H1 (cell line): ENCODE data around the gene KLK5. TPM values are rescaled to one million over a fixed set of nuclear protein-coding genes. Genes with fewer than 3 reads are reported as not detected.

Experiments used
- CTCF ChIA-PET: fragments of 300-600 bp; sonication (Branson Sonifier 250); formaldehyde crosslinking; loops from one replicate; lab custom pipeline; 2021; ENCODE audit not compliant: partially characterized antibody; lab: Charles Lee
- POLR2A ChIA-PET: fragments of 300-600 bp; sonication (Branson Sonifier 250); formaldehyde crosslinking; loops from one replicate; lab custom pipeline; 2021; ENCODE audit warnings: inconsistent platforms; ENCODE audit not compliant: partially characterized antibody; lab: Charles Lee
- DNase-seq, 2 experiments: peaks; one replicate each; pipeline versions ENCODE4 v3.0.0 to v3.0.0-alpha.2; 2010 to 2022; ENCODE audit warnings: low spot score in 2 of 2, low read depth in 1 of 2, mixed read lengths in 1 of 2
- FAIRE-seq: peaks from 2 replicates; lab custom pipeline; 2011; peaks lifted over from hg19 to GRCh38; lab: Jason Lieb, UNC
- H2AFZ ChIP-seq: 2 replicates; pipeline ENCODE4 v1.8.1; 2012; ENCODE audit warnings: low read length, inconsistent platforms
- H2AK5ac ChIP-seq: 2 replicates; pipeline ENCODE4 v1.6.1; 2013; ENCODE audit warnings: low read depth, low read length
- H2BK120ac ChIP-seq: replicated peaks from 2 replicates; pipeline ENCODE3; 2013; ENCODE audit warnings: low read depth, low read length, inconsistent platforms
- H2BK12ac ChIP-seq: 2 replicates; pipeline ENCODE4 v1.6.1; 2013; ENCODE audit warnings: low read depth, low read length
- H2BK15ac ChIP-seq: 2 replicates; pipeline ENCODE4 v1.6.1; 2013; ENCODE audit warnings: low read length
- H2BK20ac ChIP-seq: 2 replicates; pipeline ENCODE4 v1.6.1; 2013; ENCODE audit warnings: low read length
- H2BK5ac ChIP-seq: 2 replicates; pipeline ENCODE4 v1.6.1; 2013; ENCODE audit warnings: low read depth, low read length
- H3K14ac ChIP-seq: 2 replicates; pipeline ENCODE4 v1.6.1; 2013; ENCODE audit warnings: inconsistent platforms; ENCODE audit not compliant: insufficient read length
- H3K18ac ChIP-seq: 2 replicates; pipeline ENCODE4 v1.6.1; 2013; ENCODE audit warnings: low read length; ENCODE audit errors: extremely low read depth
- H3K23ac ChIP-seq: 2 replicates; pipeline ENCODE4 v1.6.1; 2013; ENCODE audit warnings: inconsistent platforms; ENCODE audit not compliant: insufficient read length
- H3K23me2 ChIP-seq: 2 replicates; pipeline ENCODE4 v1.6.1; 2013; ENCODE audit warnings: low read depth, low read length
- H3K27ac ChIP-seq: 2 replicates; pipeline ENCODE4 v1.6.1; 2011; ENCODE audit warnings: low read depth, low read length, inconsistent platforms
- H3K27me3 ChIP-seq, 4 experiments: replicated peaks in 1 of 4; 1 replicate in 1 of 4; 2 replicates in 3 of 4; pipeline versions ENCODE4 v1.6.1 to v1.8.1; 2011 to 2013; ENCODE audit warnings: low read length in 3 of 4, mild to moderate bottlenecking in 3 of 4, inconsistent platforms in 2 of 4, mixed read lengths in 2 of 4, moderate library complexity in 1 of 4; ENCODE audit not compliant: control insufficient read depth in 3 of 4, insufficient read depth in 3 of 4; ENCODE audit errors: extremely low read depth in 1 of 4
- H3K36me3 ChIP-seq, 4 experiments: 2 replicates each; pipeline versions ENCODE4 v1.6.1 to v1.8.1; 2011 to 2013; ENCODE audit warnings: mild to moderate bottlenecking in 4 of 4, low read length in 3 of 4, moderate library complexity in 2 of 4, control low read depth in 1 of 4, inconsistent platforms in 1 of 4; ENCODE audit not compliant: insufficient read depth in 4 of 4, control insufficient read depth in 2 of 4
- H3K4ac ChIP-seq: replicated peaks from 2 replicates; pipeline ENCODE3; 2013; ENCODE audit warnings: low read length, low read depth, mixed read lengths, inconsistent platforms; ENCODE audit not compliant: insufficient read length
- H3K4me1 ChIP-seq, 4 experiments: replicated peaks in 1 of 4; 1 replicate in 1 of 4; 2 replicates in 3 of 4; pipeline versions ENCODE4 v1.6.1 to v1.8.1; 2011 to 2013; ENCODE audit warnings: low read length in 3 of 4, inconsistent platforms in 2 of 4, mixed read lengths in 1 of 4; ENCODE audit not compliant: insufficient read depth in 4 of 4, control insufficient read depth in 3 of 4
- H3K4me2 ChIP-seq, 2 experiments: 2 replicates each; pipeline versions ENCODE4 v1.6.1 to v1.8.1; 2011 to 2013; ENCODE audit warnings: low read depth in 2 of 2, low read length in 2 of 2, control low read depth in 1 of 2, inconsistent platforms in 1 of 2, mild to moderate bottlenecking in 1 of 2; ENCODE audit not compliant: insufficient read depth in 1 of 2
- H3K4me3 ChIP-seq, 4 experiments: fragments of 200-600, 300-600 bp in 1 of 4; sonication (generic), shearing (Covaris generic), sonication (Bioruptor Twin) in 1 of 4; 2 replicates each; pipeline versions ENCODE4 v1.5.1 to v1.8.1; 2011 to 2016; ENCODE audit warnings: low read length in 4 of 4, low read depth in 3 of 4, control low read depth in 2 of 4, inconsistent platforms in 2 of 4, mild to moderate bottlenecking in 2 of 4, mixed read lengths in 1 of 4, moderate library complexity in 1 of 4; ENCODE audit not compliant: insufficient read depth in 2 of 4; ENCODE audit errors: extremely low read depth in 1 of 4
- H3K56ac ChIP-seq: replicated peaks from 2 replicates; pipeline ENCODE3; 2013; ENCODE audit warnings: low read depth, mild to moderate bottlenecking, mixed read lengths, low read length, inconsistent platforms; ENCODE audit not compliant: insufficient read length
- H3K79me1 ChIP-seq: 2 replicates; pipeline ENCODE4 v1.6.1; 2013; ENCODE audit warnings: low read depth, low read length, control low read depth
- H3K79me2 ChIP-seq, 2 experiments: 2 replicates each; pipeline versions ENCODE4 v1.6.1 to v1.8.1; 2012 to 2013; ENCODE audit warnings: low read length in 2 of 2, mild to moderate bottlenecking in 2 of 2, inconsistent platforms in 1 of 2; ENCODE audit not compliant: insufficient read depth in 2 of 2, control insufficient read depth in 1 of 2
- H3K9ac ChIP-seq, 4 experiments: replicated peaks in 1 of 4; 1 replicate in 1 of 4; 2 replicates in 3 of 4; pipeline versions ENCODE4 v1.6.1 to v1.8.1; 2011 to 2013; ENCODE audit warnings: low read depth in 3 of 4, low read length in 3 of 4, control low read depth in 2 of 4, mild to moderate bottlenecking in 2 of 4, moderate library complexity in 2 of 4, inconsistent platforms in 1 of 4; ENCODE audit errors: extremely low read depth in 1 of 4
- H3K9me3 ChIP-seq, 2 experiments: 2 replicates each; pipeline versions ENCODE4 v1.6.1 to v1.8.1; 2012 to 2013; ENCODE audit warnings: mild to moderate bottlenecking in 2 of 2, moderate library complexity in 2 of 2, control low read depth in 1 of 2, inconsistent platforms in 1 of 2, low read depth in 1 of 2, low read length in 1 of 2, mixed read lengths in 1 of 2; ENCODE audit not compliant: insufficient read depth in 2 of 2
- H4K20me1 ChIP-seq, 2 experiments: replicated peaks in 1 of 2; 2 replicates each; pipeline versions ENCODE3 to v1.8.1; 2011 to 2013; ENCODE audit warnings: inconsistent platforms in 2 of 2, low read length in 2 of 2, mild to moderate bottlenecking in 1 of 2; ENCODE audit not compliant: insufficient read depth in 2 of 2, control insufficient read depth in 1 of 2
- H4K5ac ChIP-seq: 2 replicates; pipeline ENCODE4 v1.6.1; 2013; ENCODE audit warnings: low read length, low read depth, mixed read lengths, inconsistent platforms; ENCODE audit not compliant: insufficient read length
- H4K8ac ChIP-seq: 2 replicates; pipeline ENCODE4 v1.8.0; 2013; ENCODE audit warnings: mild to moderate bottlenecking, moderate library complexity, low read length, inconsistent platforms; ENCODE audit not compliant: insufficient read depth; ENCODE audit errors: extremely low read depth
- H4K91ac ChIP-seq: replicated peaks from 2 replicates; pipeline ENCODE3; 2013; ENCODE audit warnings: low read length, mixed read lengths, inconsistent platforms; ENCODE audit not compliant: insufficient read length
- CTCF ChIP-seq, 3 experiments: IDR thresholded peaks; 1 replicate in 2 of 3; 2 replicates in 1 of 3; pipeline versions ENCODE4 v1.5.1 to v1.6.1; 2011; ENCODE audit warnings: low read length in 3 of 3, mild to moderate bottlenecking in 3 of 3, inconsistent platforms in 2 of 3, low read depth in 1 of 3, moderate library complexity in 1 of 3; ENCODE audit not compliant: insufficient read depth in 1 of 3; ENCODE audit errors: control extremely low read depth in 1 of 3
- YY1 ChIP-seq: IDR thresholded peaks from 2 replicates; pipeline ENCODE4 v1.6.1; 2011; ENCODE audit warnings: low read depth, mild to moderate bottlenecking, low read length
- WGBS, 2 experiments: shearing (Covaris generic) in 1 of 2; methylation state at CpG; one replicate each; pipeline versions ENCODE4 v1.1.6 to v1.1.7; 2013 to 2015; ENCODE audit warnings: low lambda C conversion rate in 2 of 2, mixed read lengths in 2 of 2, inconsistent platforms in 1 of 2, low coverage in 1 of 2, missing lambda C conversion rate in 1 of 2; ENCODE audit not compliant: insufficient replicate concordance in 2 of 2, insufficient coverage in 1 of 2, insufficient read length in 1 of 2; ENCODE audit errors: extremely low coverage in 1 of 2, missing lambda C conversion rate in 1 of 2; 5-methylcytosine and 5-hydroxymethylcytosine counted together
- polyA plus RNA-seq, 7 experiments: library from polyadenylated mRNA; depleted of rRNA in 3 of 7; stranded (reverse) in 5 of 7; unstranded in 2 of 7; fragments of >200 nt in 5 of 7; fragments of 200-250 nt in 2 of 7; gene quantifications; 1 replicate in 5 of 7; 2 replicates in 1 of 7; 4 replicates in 1 of 7; pipeline versions ENCODE4 v1.2.1 to v1.2.3, GENCODE V29; 2011 to 2013; ENCODE audit warnings: missing spikeins in 2 of 7, mixed read lengths in 2 of 7
- total RNA-seq: library from RNA; stranded (reverse); fragmentation: NEBNext Ultra II Directional; extraction: Animal tissue kit (Norgen Biotek cat#: 25700); gene quantifications from 2 replicates; pipeline ENCODE4 v1.2.1, GENCODE V29; 2021

KLK5 gene
- total and polyA plus RNA-seq, 2 of the 8 experiments (the other 6 are each of a cell fraction or from before 2014, with no cell fraction given), result 0.76 to 2.0 TPM

- Histone ChIP-seq H3K18ac (no peak overlapping the region), H3K79me1 (no peaks in the 10 kb centered on the region), H2AFZ (no peak overlapping the region), H3K36me3 (no peaks in the 10 kb centered on the region), H3K14ac (no peak overlapping the region), H3K27me3 (peaks cover 0 to 3% (median 1%) of the 10 kb centered on the region in 4 experiments; a peak in 1 of 7 replicates), H2BK15ac (no peak overlapping the region), H2BK120ac (no peak overlapping the region), H4K91ac (no peak overlapping the region), H4K20me1 (peaks cover 0 to 2% of the 10 kb centered on the region in 2 experiments), H3K27ac (no peak overlapping the region), H2BK12ac (no peak overlapping the region), H2BK20ac (no peak overlapping the region), H3K4me3 (no peak overlapping the region), H2BK5ac (no peak overlapping the region), H4K8ac (no peak overlapping the region), H3K4me2 (no peak overlapping the region), H3K9me3 (peaks cover 19 to 21% of the 10 kb centered on the region in 2 experiments), H4K5ac (no peak overlapping the region), H3K9ac (no peak overlapping the region; a peak in 1 of 7 replicates), H2AK5ac (no peak overlapping the region), H3K23me2 (no peaks in the 10 kb centered on the region), H3K23ac (no peak overlapping the region), H3K4me1 (no peaks in the 10 kb centered on the region), H3K4ac (no peak overlapping the region), H3K56ac (no peak overlapping the region), H3K79me2 (no peaks in the 10 kb centered on the region)
- ChIA-PET CTCF (interaction anchor here (0.9 to 1.6 kb wide), 5 partner anchors 16 to 199 kb away, joined by 3 to 7 read pairs (median 3); no protein-coding TSS in a partner anchor), POLR2A (interaction anchor here (1.4 to 1.5 kb wide), 2 partner anchors 58 to 93 kb away, joined by 3 to 4 read pairs; no protein-coding TSS in a partner anchor)
- FAIRE-seq (no peak), DNase-seq (no peak)
- TF ChIP-seq CTCF (IDR thresholded peaks at IDR 0.05; ENCODE audit: control extremely low read depth in 1 of 3, insufficient read depth in 1 of 3, low read depth in 1 of 3, low read length in 3 of 3) (peak in 1 of 3 experiments; percentile 2; a peak in 1 of 4 replicates), YY1 (no peak)
- 87% methylated on average over 3 of the region's 3 CpGs; no CpG with 5 or more reads in 1 of the 2 experiments for WGBS, 2 experiments
Observed at GRCh38 chr19:50897612-50898011, 55.2 kb downstream of the KLK5 start.
